Measurements from ENCODE around the gene SPATA2L.

GRCh38 chr16:89707695-89708094 is 6.2 kb upstream of the SPATA2L start:
- TF ChIP-seq CTCF (IDR thresholded peaks at IDR 0.05 in 2 of 3, conservative IDR thresholded peaks at IDR 0.05 in 1 of 3; ENCODE audit: control insufficient read depth in 2 of 3, extremely low read depth in 1 of 3, insufficient read depth in 1 of 3, low read depth in 3 of 3, low read length in 3 of 3) (no peak), MYC (IDR thresholded peaks at IDR 0.05; ENCODE audit: insufficient read depth, insufficient read length, insufficient replicate concordance, low read length, severe bottlenecking) (no peak), FOXM1 (IDR thresholded peaks at IDR 0.05; ENCODE audit: low read depth, low read length) (no peak), HCFC1 (IDR thresholded peaks at IDR 0.05; ENCODE audit: low read length) (no peak), EZH2 (IDR thresholded peaks at IDR 0.05; ENCODE audit: borderline replicate concordance, control insufficient read depth, low read depth, low read length) (no peak), MEF2A (IDR thresholded peaks at IDR 0.05; ENCODE audit: insufficient read depth, low read depth, low read length) (no peak), POLR2AphosphoS5 (IDR thresholded peaks at IDR 0.05; ENCODE audit: low read length) (no peak), YY1 (IDR thresholded peaks at IDR 0.05; ENCODE audit: low read depth, low read length) (no peak)
